Calu3 (cell line): Measurements from ENCODE around the gene IL10RA. TPM values are rescaled to one million over a fixed set of nuclear protein-coding genes. Genes with fewer than 3 reads are reported as not detected.

Experiments used
- BruUV-seq: library from RNA; stranded (reverse); fragments of 400-500 nt; replicated peaks from 2 replicates; lab custom pipeline; 2021; lab: Mats Ljungman, UMichigan
- CTCF ChIA-PET: fragments of 300-600 bp; sonication (Branson Sonifier 250); formaldehyde crosslinking; loops from one replicate; lab custom pipeline; 2022; ENCODE audit warnings: antibody characterized with exemption; lab: Charles Lee
- DNase-seq: peaks from one replicate; pipeline ENCODE4 v3.0.0; 2022
- H3K27ac Mint-ChIP-seq: one replicate; pipeline ENCODE4 v1.8.0; 2022; ENCODE audit warnings: mixed read lengths; ENCODE audit not compliant: unreplicated experiment
- H3K27me3 Mint-ChIP-seq: one replicate; pipeline ENCODE4 v1.8.0; 2022; ENCODE audit warnings: mixed read lengths; ENCODE audit not compliant: unreplicated experiment
- H3K36me3 Mint-ChIP-seq: one replicate; pipeline ENCODE4 v1.8.0; 2022; ENCODE audit warnings: mild to moderate bottlenecking, moderate library complexity, mixed read lengths; ENCODE audit not compliant: insufficient read depth, unreplicated experiment
- H3K4me1 Mint-ChIP-seq: one replicate; pipeline ENCODE4 v1.8.0; 2022; ENCODE audit warnings: mild to moderate bottlenecking, low read depth, mixed read lengths; ENCODE audit not compliant: unreplicated experiment
- H3K4me3 Mint-ChIP-seq: one replicate; pipeline ENCODE4 v1.8.0; 2022; ENCODE audit warnings: mild to moderate bottlenecking, low read depth, moderate library complexity, mixed read lengths; ENCODE audit not compliant: unreplicated experiment
- H3K9me3 Mint-ChIP-seq: one replicate; pipeline ENCODE4 v1.8.0; 2022; ENCODE audit warnings: low read depth, mixed read lengths; ENCODE audit not compliant: unreplicated experiment
- CTCF ChIP-seq: fragments of 200-600 bp; IDR thresholded peaks from one replicate; pipeline ENCODE4 v1.8.0; 2022; ENCODE audit warnings: antibody characterized with exemption; ENCODE audit not compliant: unreplicated experiment
- intact Hi-C: fragments of 100-400 bp; cut with micrococcal nuclease; formaldehyde crosslinking; loops from one replicate; pipeline ENCODE4 v1.10.0; 2022; ENCODE audit not compliant: unreplicated experiment
- total RNA-seq: library from RNA; stranded (reverse); gene quantifications from 2 replicates; pipeline ENCODE4 v1.2.3, GENCODE V29; 2022

Gene IL10RA
- total RNA-seq, 1 experiment from 2014 or later = 0.05 TPM

GRCh38 chr11:118017631-118018315 lies 31.6 kb downstream of the IL10RA start:
- Mint-ChIP-seq H3K27ac (no peak overlapping the region), H3K4me3 (no peak overlapping the region), H3K36me3 (no peaks in the 10 kb centered on the region), H3K4me1 (no peaks in the 10 kb centered on the region), H3K9me3 (peaks cover 13% of the 10 kb centered on the region), H3K27me3 (peaks cover 66% of the 10 kb centered on the region)
- CTCF ChIA-PET = no interaction called here
- intact Hi-C loops = no loop called here
- TF ChIP-seq CTCF = no peak
- no peak for DNase-seq
- no TSS peak for BruUV-seq

GRCh38 chr11:118018401-118018800 lies 32.2 kb downstream of the IL10RA start:
- CTCF ChIA-PET = no interaction called here
- DNase-seq = no peak
- no TSS peak for BruUV-seq
- Mint-ChIP-seq H3K27me3 (peaks cover 65% of the 10 kb centered on the region), H3K4me1 (no peaks in the 10 kb centered on the region), H3K36me3 (no peaks in the 10 kb centered on the region), H3K9me3 (peaks cover 13% of the 10 kb centered on the region), H3K4me3 (no peak overlapping the region), H3K27ac (no peak overlapping the region)
- no peak for TF ChIP-seq CTCF
- intact Hi-C loops = no loop called here

- TF ChIP-seq CTCF = no peak
- H3K36me3 Mint-ChIP-seq = no peaks in the 10 kb centered on the region
- DNase-seq = no peak
- H3K4me1 Mint-ChIP-seq = no peaks in the 10 kb centered on the region
- intact Hi-C loops = no loop called here
- peaks cover 11% of the 10 kb centered on the region for H3K9me3 Mint-ChIP-seq
- no TSS peak for BruUV-seq
- no peak overlapping the region for H3K4me3 Mint-ChIP-seq
- CTCF ChIA-PET = interaction anchor here (0.7 kb wide), 1 partner anchor 1755 kb away, joined by 3 read pairs; no protein-coding TSS in a partner anchor
- no peak overlapping the region for H3K27ac Mint-ChIP-seq
- H3K27me3 Mint-ChIP-seq = peaks cover 49% of the 10 kb centered on the region
Measured at GRCh38 chr11:118021146-118021545, 35.0 kb downstream of the IL10RA start.

- H3K4me3 Mint-ChIP-seq = no peak overlapping the region
- BruUV-seq = no TSS peak
- H3K4me1 Mint-ChIP-seq = no peaks in the 10 kb centered on the region
- DNase-seq = no peak
- intact Hi-C loops = no loop called here
- H3K9me3 Mint-ChIP-seq = no peaks in the 10 kb centered on the region
- no peak overlapping the region for H3K27ac Mint-ChIP-seq
- peaks cover 5% of the 10 kb centered on the region for H3K36me3 Mint-ChIP-seq
- TF ChIP-seq CTCF = no peak
- CTCF ChIA-PET = interaction anchor here (0.8 kb wide), 1 partner anchor 10 kb away, joined by 3 read pairs; no protein-coding TSS in a partner anchor
- H3K27me3 Mint-ChIP-seq = peaks cover 55% of the 10 kb centered on the region
Measured at GRCh38 chr11:118027694-118028093, 41.5 kb downstream of the IL10RA start.
